Endothelial cell of umbilical vein (primary cell): ENCODE results near the gene C10orf105. TPM values are rescaled to one million over a fixed set of nuclear protein-coding genes. Genes with fewer than 3 reads are reported as not detected.

Source experiments
- BruUV-seq: library from RNA; stranded (reverse); fragments of 400-500 nt; replicated peaks from 2 replicates; lab custom pipeline; 2021; lab: Mats Ljungman, UMichigan
- CTCF ChIA-PET: fragments of 300-600, 350-600 bp; sonication (Branson Sonifier 250); formaldehyde crosslinking; loops from one replicate; lab custom pipeline; 2021; ENCODE audit warnings: antibody characterized with exemption, inconsistent platforms; lab: Charles Lee
- POLR2A ChIA-PET: fragments of 300-600, 350-600 bp; sonication (Branson Sonifier 250); formaldehyde crosslinking; loops from one replicate; lab custom pipeline; 2021; ENCODE audit warnings: antibody characterized with exemption, inconsistent platforms; lab: Charles Lee
- DNase-seq: peaks from one replicate; pipeline ENCODE4 v3.0.0-alpha.2; 2011; ENCODE audit warnings: low read depth, low spot score
- FAIRE-seq: peaks from 2 replicates; lab custom pipeline; 2011; peaks lifted over from hg19 to GRCh38; lab: Jason Lieb, UNC
- H2AFZ ChIP-seq: 2 replicates; pipeline ENCODE4 v1.6.0; 2012; ENCODE audit warnings: low read depth, low read length, control low read depth, inconsistent platforms
- H3K27ac ChIP-seq: 2 replicates; pipeline ENCODE4 v1.5.1; 2011; ENCODE audit warnings: low read depth, mild to moderate bottlenecking, control low read depth, low read length, moderate library complexity; ENCODE audit not compliant: insufficient read depth
- H3K27me3 ChIP-seq, 2 experiments: 2 replicates each; pipeline versions ENCODE4 v1.6.0 to v1.6.1; 2011; ENCODE audit warnings: low read length in 2 of 2, mixed read lengths in 1 of 2; ENCODE audit not compliant: control insufficient read depth in 2 of 2, insufficient read depth in 2 of 2
- H3K36me3 ChIP-seq, 2 experiments: 2 replicates in 1 of 2; 3 replicates in 1 of 2; pipeline ENCODE4 v1.5.1; 2011; ENCODE audit warnings: low read length in 2 of 2, mild to moderate bottlenecking in 1 of 2, moderate library complexity in 1 of 2; ENCODE audit not compliant: control insufficient read depth in 2 of 2, insufficient read depth in 2 of 2; ENCODE audit errors: extremely low read depth in 1 of 2
- H3K4me1 ChIP-seq: 3 replicates; pipeline ENCODE4 v1.5.1; 2011; ENCODE audit warnings: mild to moderate bottlenecking, low read length; ENCODE audit not compliant: control insufficient read depth, insufficient read depth; ENCODE audit errors: extremely low read depth
- H3K4me2 ChIP-seq: 2 replicates; pipeline ENCODE4 v1.6.1; 2011; ENCODE audit warnings: low read length, control low read depth, mixed read lengths; ENCODE audit not compliant: insufficient read depth
- H3K4me3 ChIP-seq, 3 experiments: fragments of 200-600 bp in 1 of 3; sonication (generic), shearing (Covaris generic) in 1 of 3; replicated peaks in 1 of 3; 2 replicates each; pipeline ENCODE4 v1.5.1; 2011 to 2016; ENCODE audit warnings: control low read depth in 3 of 3, low read length in 3 of 3, mild to moderate bottlenecking in 2 of 3, inconsistent platforms in 1 of 3, low read depth in 1 of 3, moderate library complexity in 1 of 3; ENCODE audit not compliant: insufficient read depth in 1 of 3
- H3K79me2 ChIP-seq: 2 replicates; pipeline ENCODE4 v1.6.0; 2012; ENCODE audit warnings: low read length, inconsistent platforms; ENCODE audit not compliant: control insufficient read depth, insufficient read depth
- H3K9ac ChIP-seq: replicated peaks from 2 replicates; pipeline ENCODE3; 2011; ENCODE audit warnings: low read length, control low read depth; ENCODE audit not compliant: insufficient read depth; ENCODE audit errors: extremely low read depth
- H3K9me1 ChIP-seq: replicated peaks from 3 replicates; pipeline ENCODE4 v1.6.0; 2011; ENCODE audit warnings: mild to moderate bottlenecking, low read length; ENCODE audit not compliant: control insufficient read depth, insufficient read depth; ENCODE audit errors: extremely low read depth
- H3K9me3 ChIP-seq: replicated peaks from 2 replicates; pipeline ENCODE4 v1.5.1; 2012; ENCODE audit warnings: low read length, inconsistent platforms; ENCODE audit not compliant: control insufficient read depth, insufficient read depth
- H4K20me1 ChIP-seq: replicated peaks from 2 replicates; pipeline ENCODE3; 2011; ENCODE audit warnings: mild to moderate bottlenecking, low read length; ENCODE audit not compliant: control insufficient read depth, insufficient read depth; ENCODE audit errors: extremely low read depth
- EZH2 ChIP-seq: IDR thresholded peaks from 2 replicates; pipeline ENCODE4 v1.6.1; 2012; ENCODE audit warnings: borderline replicate concordance, low read depth, mild to moderate bottlenecking, moderate library complexity, low read length, inconsistent platforms; ENCODE audit not compliant: severe bottlenecking
- FOS ChIP-seq: IDR thresholded peaks from 2 replicates; pipeline ENCODE4 v1.6.1; 2011; ENCODE audit warnings: mild to moderate bottlenecking, low read length, moderate library complexity, borderline replicate concordance; ENCODE audit not compliant: insufficient read depth
- GATA2 ChIP-seq: IDR thresholded peaks from 2 replicates; pipeline ENCODE4 v1.7.0; 2011; ENCODE audit warnings: low read depth, mild to moderate bottlenecking, moderate library complexity, mixed read lengths, low read length; ENCODE audit not compliant: insufficient read length, insufficient read depth
- POLR2A ChIP-seq: IDR thresholded peaks from 2 replicates; pipeline ENCODE4 v1.6.1; 2012; ENCODE audit warnings: low read depth, mild to moderate bottlenecking, control low read depth, low read length
- POLR2AphosphoS5 ChIP-seq: IDR thresholded peaks from 2 replicates; pipeline ENCODE4 v1.6.1; 2012; ENCODE audit warnings: low read depth, mild to moderate bottlenecking, control low read depth, low read length, moderate library complexity; ENCODE audit not compliant: insufficient read depth
- dilution Hi-C: fragments of 300-500 bp; cut with MboI; formaldehyde crosslinking; loops from one replicate; pipeline ENCODE4 v1.15.0; 2019; ENCODE audit warnings: low sequenced_read_pairs; ENCODE audit not compliant: extremely low pct_ligation_motif_present
- intact Hi-C: fragments of 100-400 bp; cut with micrococcal nuclease; formaldehyde crosslinking; loops from one replicate; pipeline ENCODE4 v1.10.0; 2022
- polyA plus RNA-seq, 4 experiments: library from polyadenylated mRNA; depleted of rRNA in 3 of 4; stranded (reverse) in 3 of 4; unstranded in 1 of 4; fragments of >200 nt; gene quantifications; 2 replicates each; pipeline versions ENCODE4 v1.2.1 to v1.2.3, GENCODE V29; 2011 to 2012; ENCODE audit warnings: missing spikeins in 1 of 4
- total RNA-seq: library from RNA; stranded (reverse); gene quantifications from 2 replicates; pipeline ENCODE4 v1.2.3, GENCODE V29; 2021
- TF ChIP-seq, protein P1 (sequence below), 2 donors: IDR thresholded peaks; 1 replicate in 1 of 2; 2 replicates in 1 of 2; pipeline ENCODE4 v1.5.1; 2011; ENCODE audit warnings: low read length in 2 of 2, mild to moderate bottlenecking in 2 of 2, moderate library complexity in 2 of 2, control low read depth in 1 of 2, inconsistent platforms in 1 of 2, low read depth in 1 of 2; ENCODE audit not compliant: insufficient read depth in 1 of 2; ENCODE audit errors: extremely low read depth in 1 of 2
- TF ChIP-seq, protein P2 (sequence below): IDR thresholded peaks from 2 replicates; pipeline ENCODE4 v1.6.1; 2011; ENCODE audit not compliant: insufficient read depth, insufficient read length

C10orf105 gene
- total and polyA plus RNA-seq, 2 donors (not counting 3 experiments of a cell fraction or from before 2014, with no cell fraction given), result not detected

DNA sequence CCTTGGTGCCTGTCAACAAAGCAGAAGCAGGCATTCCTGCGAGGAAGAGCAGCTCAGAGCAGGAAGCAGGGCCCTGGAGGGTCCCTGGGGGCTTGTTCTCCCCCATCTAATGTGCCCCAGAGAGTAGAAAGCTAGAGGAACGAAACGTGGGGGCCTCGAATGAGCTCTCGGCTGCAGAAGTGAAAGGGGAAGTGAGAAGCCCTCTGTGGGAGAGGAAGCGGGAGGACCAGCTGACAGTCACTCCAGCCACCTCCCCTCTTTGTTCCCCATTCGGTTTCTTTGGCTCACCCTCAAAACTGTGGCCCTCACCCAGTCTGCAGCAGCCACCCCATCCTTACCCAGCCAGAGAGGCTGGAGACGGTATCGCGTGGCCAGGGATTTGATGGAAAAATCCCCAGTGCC lies 25.0 kb downstream of the C10orf105 start:
- no peaks in the 10 kb centered on the region for H3K79me2 ChIP-seq
- no peak overlapping the region for H3K9ac ChIP-seq
- DNase-seq, result peak; percentile 11
- H3K9me3 ChIP-seq, result peaks cover 2% of the 10 kb centered on the region
- BruUV-seq, result no TSS peak
- TF ChIP-seq EZH2 (no peak), GATA2 (no peak), POLR2A (no peak), FOS (no peak), POLR2AphosphoS5 (no peak)
- TF ChIP-seq, protein P1, sequence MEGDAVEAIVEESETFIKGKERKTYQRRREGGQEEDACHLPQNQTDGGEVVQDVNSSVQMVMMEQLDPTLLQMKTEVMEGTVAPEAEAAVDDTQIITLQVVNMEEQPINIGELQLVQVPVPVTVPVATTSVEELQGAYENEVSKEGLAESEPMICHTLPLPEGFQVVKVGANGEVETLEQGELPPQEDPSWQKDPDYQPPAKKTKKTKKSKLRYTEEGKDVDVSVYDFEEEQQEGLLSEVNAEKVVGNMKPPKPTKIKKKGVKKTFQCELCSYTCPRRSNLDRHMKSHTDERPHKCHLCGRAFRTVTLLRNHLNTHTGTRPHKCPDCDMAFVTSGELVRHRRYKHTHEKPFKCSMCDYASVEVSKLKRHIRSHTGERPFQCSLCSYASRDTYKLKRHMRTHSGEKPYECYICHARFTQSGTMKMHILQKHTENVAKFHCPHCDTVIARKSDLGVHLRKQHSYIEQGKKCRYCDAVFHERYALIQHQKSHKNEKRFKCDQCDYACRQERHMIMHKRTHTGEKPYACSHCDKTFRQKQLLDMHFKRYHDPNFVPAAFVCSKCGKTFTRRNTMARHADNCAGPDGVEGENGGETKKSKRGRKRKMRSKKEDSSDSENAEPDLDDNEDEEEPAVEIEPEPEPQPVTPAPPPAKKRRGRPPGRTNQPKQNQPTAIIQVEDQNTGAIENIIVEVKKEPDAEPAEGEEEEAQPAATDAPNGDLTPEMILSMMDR (IDR thresholded peaks at IDR 0.05; ENCODE audit: extremely low read depth in 1 of 2, insufficient read depth in 1 of 2, low read depth in 1 of 2, low read length in 2 of 2), result no peak
- TF ChIP-seq, protein P2, sequence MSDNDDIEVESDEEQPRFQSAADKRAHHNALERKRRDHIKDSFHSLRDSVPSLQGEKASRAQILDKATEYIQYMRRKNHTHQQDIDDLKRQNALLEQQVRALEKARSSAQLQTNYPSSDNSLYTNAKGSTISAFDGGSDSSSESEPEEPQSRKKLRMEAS, result no peak
- dilution Hi-C loops (no loop called here), intact Hi-C loops (loop anchor here (2.0 kb wide), 1 partner anchor 78 kb away; the partner anchor contains the start of gene VSIR)
- POLR2A ChIA-PET, result no interaction called here
- no peaks in the 10 kb centered on the region for H3K9me1 ChIP-seq
- H3K4me1 ChIP-seq, result peaks cover 24% of the 10 kb centered on the region
- no peak overlapping the region for H2AFZ ChIP-seq
- no peak overlapping the region for H3K4me3 ChIP-seq
- no peaks in the 10 kb centered on the region for H4K20me1 ChIP-seq
- CTCF ChIA-PET, result interaction anchor here (1.0 to 5.2 kb wide), 4 partner anchors 13 to 379 kb away, joined by 3 to 33 read pairs (median 18); partner anchors contain the start of gene VSIR
- no peak overlapping the region for H3K27ac ChIP-seq
- H3K27me3 ChIP-seq, result peaks cover 11 to 17% of the 10 kb centered on the region in 2 experiments
- no peaks in the 10 kb centered on the region for H3K36me3 ChIP-seq
- no peak for FAIRE-seq
- H3K4me2 ChIP-seq, result no peak overlapping the region
